Omental fat pad (tissue), 4 donors: ENCODE measurements around the gene CAMK2A. TPM values are rescaled to one million over a fixed set of nuclear protein-coding genes. Genes with fewer than 3 reads are reported as not detected.
A peak's percentile ranks its signal among the peaks of the same experiment; 100 is the strongest.

Experiments
- ATAC-seq: fragments of 150-250 bp; one replicate; pipeline ENCODE4 v1.9.1; 2016; ENCODE audit warnings: mild to moderate bottlenecking, moderate library complexity; ENCODE audit not compliant: low FRiP score
- DNase-seq: peaks from one replicate; pipeline ENCODE4 v3.0.0-alpha.2; 2019; ENCODE audit warnings: low spot score
- total RNA-seq, 4 donors: library from RNA; depleted of rRNA; stranded (reverse); fragments of >200 nt; gene quantifications; one replicate each; pipeline ENCODE4 v1.1.0, GENCODE V29; 2016
- TF ChIP-seq, protein P1 (sequence below), 3 donors: fragments of 450-650 bp; IDR thresholded peaks; one replicate each; pipeline ENCODE4 v1.5.1; 2016 to 2017; ENCODE audit warnings: antibody characterized with exemption in 3 of 3, mild to moderate bottlenecking in 3 of 3, moderate library complexity in 2 of 3

Gene CAMK2A
- total RNA-seq, 4 donors from 2014 or later, result 0.28 to 2.9 TPM; not detected in 2

DNA sequence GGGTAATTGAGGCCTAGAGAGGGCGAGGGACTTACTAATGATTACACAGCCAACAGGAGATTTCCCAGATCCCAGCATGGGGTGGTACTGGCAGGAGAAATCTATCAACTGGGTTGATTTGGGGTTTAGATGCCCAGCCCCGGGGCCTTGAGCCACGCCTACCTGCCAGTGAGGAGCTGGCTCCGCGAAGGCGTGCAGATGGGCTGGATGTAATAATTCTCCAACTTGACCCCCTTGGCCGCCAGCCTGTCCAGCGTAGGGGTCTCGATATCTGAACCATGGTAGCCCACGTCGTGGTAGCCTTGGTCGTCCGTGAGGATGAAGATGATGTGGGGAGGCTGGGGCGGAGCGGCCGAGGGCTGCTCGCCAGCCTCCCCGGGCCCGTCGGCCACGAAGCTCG, 12.3 kb upstream of the CAMK2A start:
- ATAC-seq (no peak), DNase-seq (no peak)
- TF ChIP-seq, protein P1, sequence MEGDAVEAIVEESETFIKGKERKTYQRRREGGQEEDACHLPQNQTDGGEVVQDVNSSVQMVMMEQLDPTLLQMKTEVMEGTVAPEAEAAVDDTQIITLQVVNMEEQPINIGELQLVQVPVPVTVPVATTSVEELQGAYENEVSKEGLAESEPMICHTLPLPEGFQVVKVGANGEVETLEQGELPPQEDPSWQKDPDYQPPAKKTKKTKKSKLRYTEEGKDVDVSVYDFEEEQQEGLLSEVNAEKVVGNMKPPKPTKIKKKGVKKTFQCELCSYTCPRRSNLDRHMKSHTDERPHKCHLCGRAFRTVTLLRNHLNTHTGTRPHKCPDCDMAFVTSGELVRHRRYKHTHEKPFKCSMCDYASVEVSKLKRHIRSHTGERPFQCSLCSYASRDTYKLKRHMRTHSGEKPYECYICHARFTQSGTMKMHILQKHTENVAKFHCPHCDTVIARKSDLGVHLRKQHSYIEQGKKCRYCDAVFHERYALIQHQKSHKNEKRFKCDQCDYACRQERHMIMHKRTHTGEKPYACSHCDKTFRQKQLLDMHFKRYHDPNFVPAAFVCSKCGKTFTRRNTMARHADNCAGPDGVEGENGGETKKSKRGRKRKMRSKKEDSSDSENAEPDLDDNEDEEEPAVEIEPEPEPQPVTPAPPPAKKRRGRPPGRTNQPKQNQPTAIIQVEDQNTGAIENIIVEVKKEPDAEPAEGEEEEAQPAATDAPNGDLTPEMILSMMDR (IDR thresholded peaks at IDR 0.05), result no peak

DNA sequence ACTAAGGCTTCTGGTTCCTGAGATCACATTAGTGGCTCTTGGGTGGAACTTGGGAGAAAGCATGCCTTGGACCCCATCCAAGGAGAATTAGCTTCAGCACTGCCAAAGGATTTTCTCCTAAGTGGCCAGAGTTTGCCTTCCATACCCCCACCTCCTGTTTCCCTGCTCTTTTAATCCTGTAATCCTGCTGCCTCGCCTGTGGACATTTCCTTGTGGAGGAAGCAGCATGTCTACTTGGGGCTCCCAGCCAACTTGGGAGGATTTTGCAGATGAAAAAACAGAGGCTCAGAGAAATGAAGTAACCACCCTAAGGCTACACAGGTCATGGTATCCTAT, 11.6 kb upstream of the CAMK2A start:
- TF ChIP-seq, protein P1 (IDR thresholded peaks at IDR 0.05), result no peak
- ATAC-seq (no peak), DNase-seq (no peak)

DNA sequence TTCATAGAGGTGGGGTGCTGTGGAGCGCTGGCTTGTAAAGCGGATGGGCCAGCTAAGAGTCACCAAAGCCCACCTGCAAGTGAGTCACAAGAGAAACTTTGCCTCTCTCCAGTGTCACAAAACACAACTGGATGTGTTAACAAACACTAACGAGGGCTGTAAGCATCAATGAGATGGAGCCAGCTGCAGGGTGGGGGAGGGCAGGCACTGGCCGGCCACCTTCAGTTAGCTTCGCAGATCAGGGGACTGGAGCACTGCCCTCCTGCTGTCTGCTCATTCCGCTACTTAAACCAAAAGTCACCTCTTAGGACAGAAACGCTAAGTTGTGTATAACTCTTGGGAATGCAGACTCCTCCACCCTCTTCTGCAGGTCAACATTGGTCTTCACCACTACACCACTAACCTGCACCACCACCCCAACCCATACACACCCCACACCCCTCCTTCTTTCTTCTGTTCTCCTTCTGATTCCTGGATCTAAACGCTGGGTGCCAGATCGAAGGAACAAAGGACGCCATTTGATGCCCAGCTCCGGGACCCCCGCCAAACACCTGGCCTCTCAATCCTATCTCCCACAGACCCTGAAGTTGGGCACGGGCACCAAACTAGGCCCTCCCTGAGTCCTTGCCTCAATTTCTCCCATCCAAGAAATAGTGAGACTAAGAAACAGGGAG, 11.1 kb upstream of the CAMK2A start:
- no peak for DNase-seq
- TF ChIP-seq, protein P1 (IDR thresholded peaks at IDR 0.05), result no peak
- no peak for ATAC-seq

DNA sequence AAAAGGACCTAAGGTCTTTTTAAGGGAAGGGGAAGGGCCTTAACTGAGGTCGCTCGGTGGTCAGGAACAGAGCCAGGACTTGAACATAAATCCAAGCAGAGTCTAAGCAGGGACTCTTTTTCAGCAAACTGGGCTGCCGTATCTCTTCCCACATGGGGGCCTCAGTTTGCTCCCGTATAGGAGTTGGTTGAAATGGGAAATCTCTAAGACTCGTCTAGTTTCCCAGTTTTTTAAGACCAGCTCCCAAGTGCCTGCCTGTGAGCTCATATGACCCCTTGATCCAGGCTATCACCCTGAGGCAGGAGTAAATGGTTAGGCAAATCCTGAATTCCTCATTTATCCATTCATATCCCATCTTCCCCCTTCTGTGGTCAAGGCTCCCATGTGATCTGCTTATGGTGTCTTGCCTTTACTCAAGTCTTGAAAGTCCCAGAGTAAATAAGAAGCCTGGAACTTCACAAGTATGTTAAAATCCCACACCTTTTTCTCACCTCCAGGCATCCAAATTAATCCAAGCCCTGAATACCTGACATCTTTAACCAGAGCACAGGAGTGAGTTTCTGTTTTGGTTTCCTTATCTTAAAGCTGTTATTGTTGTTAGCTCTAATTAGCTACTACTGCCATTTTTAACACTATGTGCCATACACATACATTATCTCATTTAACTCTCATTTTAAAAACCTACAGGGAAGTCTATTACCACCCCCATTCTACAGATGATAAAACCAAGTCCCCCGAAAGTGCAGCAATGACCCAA, 10.2 kb upstream of the CAMK2A start:
- no peak for ATAC-seq
- no peak for DNase-seq
- TF ChIP-seq, protein P1 (IDR thresholded peaks at IDR 0.05), result no peak

DNA sequence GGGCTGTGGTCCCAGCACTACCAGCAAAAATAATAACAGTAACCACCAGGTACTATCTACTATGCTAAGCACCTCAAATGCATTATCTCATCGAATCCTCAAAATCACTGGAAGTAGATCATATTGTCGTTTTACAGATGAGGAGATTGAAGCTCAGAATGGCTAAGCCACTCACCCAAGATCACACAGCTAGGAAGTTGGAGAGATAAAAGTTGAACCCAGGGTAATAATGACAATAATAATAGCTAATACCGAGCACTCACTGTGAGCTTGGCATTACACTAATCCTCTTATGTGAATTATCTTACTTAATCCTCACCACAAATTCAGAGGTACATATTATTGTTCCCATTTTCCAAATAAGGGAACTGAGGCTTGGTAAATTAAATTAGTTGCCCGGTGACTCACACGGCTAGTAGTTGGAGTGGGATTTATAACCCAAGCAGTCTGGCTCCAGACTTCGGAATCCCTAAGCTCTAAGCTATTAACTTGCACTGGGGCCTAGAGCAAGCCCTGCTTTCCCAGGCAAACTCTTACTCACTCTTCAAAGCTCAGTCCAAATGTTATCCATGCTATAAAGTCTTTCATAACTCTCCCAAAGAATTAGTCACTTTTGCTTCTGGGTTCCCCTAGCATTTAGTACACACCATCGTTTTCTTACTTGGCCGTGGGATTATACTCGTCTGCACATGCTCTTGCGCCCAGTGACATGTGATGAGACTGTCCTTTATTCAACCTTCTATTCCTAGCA, 9.3 kb upstream of the CAMK2A start:
- TF ChIP-seq, protein P1 (IDR thresholded peaks at IDR 0.05), result no peak
- peak; percentile 25 for ATAC-seq
- DNase-seq, result no peak

DNA sequence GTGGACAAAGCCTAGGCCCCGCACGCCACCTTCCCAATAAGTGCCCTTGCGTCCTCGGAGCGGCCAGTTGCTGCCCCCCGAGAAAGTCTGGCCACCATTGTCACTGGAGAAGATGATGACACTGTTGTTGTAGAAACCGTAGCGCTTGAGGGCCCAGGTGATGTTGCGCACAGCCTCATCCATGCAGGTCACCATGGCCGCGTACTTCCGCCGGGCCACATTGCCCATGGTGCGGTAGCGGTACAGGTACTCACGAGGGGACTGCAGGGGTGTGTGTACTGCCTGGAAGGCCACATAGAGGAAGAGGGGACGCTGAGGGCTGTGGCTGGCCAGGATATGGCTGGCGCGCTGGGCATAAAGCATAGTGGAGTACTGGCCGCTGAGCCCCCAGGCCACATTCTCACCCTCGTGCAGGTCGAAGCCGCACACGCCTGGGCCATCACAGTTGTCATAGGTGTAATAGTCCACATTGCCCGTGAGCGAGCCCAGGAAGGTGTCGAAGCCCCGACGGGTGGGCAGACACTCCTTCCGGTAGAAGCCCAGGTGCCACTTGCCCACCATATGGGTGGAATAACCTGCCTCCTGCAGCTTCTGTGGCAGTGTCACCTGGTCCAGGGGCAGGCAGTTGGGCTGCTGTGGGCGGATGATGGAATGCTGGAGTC, 8.5 kb upstream of the CAMK2A start:
- ATAC-seq, result no peak
- TF ChIP-seq, protein P1 (IDR thresholded peaks at IDR 0.05), result no peak
- no peak for DNase-seq
